GM12874 (cell line): ENCODE measurements around the gene TOMT.

Experiments
- CTCF ChIP-seq: IDR thresholded peaks from 2 replicates; pipeline ENCODE4 v1.5.1; 2011; ENCODE audit warnings: low read depth, mild to moderate bottlenecking, control low read depth, low read length, moderate library complexity; ENCODE audit not compliant: insufficient read depth

TOMT gene

GRCh38 chr11:72155751-72156150 lies 50.0 kb downstream of the TOMT start:
- TF ChIP-seq CTCF, result no peak

- no peak for TF ChIP-seq CTCF
Measured at GRCh38 chr11:72157131-72157530, 51.4 kb downstream of the TOMT start.
